Measurements from ENCODE around the gene AURKAIP1. TPM values are rescaled to one million over a fixed set of nuclear protein-coding genes. Genes with fewer than 3 reads are reported as not detected.
A peak's percentile ranks its signal among the peaks of the same experiment; 100 is the strongest.

AURKAIP1 gene
- total and polyA plus RNA-seq, 4 donors = 43.5 to 208 (median 168) TPM

DNA sequence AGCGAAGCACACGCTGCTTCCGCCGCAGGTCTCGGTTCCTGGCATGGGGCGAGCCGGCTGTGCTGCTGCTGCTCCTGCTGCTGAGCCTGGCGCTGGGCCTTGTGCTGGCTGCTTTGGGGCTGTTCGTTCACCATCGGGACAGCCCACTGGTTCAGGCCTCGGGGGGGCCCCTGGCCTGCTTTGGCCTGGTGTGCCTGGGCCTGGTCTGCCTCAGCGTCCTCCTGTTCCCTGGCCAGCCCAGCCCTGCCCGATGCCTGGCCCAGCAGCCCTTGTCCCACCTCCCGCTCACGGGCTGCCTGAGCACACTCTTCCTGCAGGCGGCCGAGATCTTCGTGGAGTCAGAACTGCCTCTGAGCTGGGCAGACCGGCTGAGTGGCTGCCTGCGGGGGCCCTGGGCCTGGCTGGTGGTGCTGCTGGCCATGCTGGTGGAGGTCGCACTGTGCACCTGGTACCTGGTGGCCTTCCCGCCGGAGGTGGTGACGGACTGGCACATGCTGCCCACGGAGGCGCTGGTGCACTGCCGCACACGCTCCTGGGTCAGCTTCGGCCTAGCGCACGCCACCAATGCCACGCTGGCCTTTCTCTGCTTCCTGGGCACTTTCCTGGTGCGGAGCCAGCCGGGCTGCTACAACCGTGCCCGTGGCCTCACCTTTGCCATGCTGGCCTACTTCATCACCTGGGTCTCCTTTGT is 41.3 kb downstream of the AURKAIP1 start:
- Histone ChIP-seq H3K36me3 (ENCODE audit: control insufficient read depth in 4 of 4, insufficient read depth in 4 of 4, low read length in 4 of 4) (peaks cover 0 to 34% (median 6%) of the 10 kb centered on the region in 4 donors), H3K27me3 (ENCODE audit: control insufficient read depth in 3 of 3, insufficient read depth in 3 of 3, low read length in 2 of 3) (no peaks in the 10 kb centered on the region), H3K4me3 (no peak overlapping the region), H3K9ac (ENCODE audit: insufficient read depth in 1 of 2, low read length in 2 of 2) (no peak overlapping the region), H3K9me3 (ENCODE audit: control insufficient read depth in 4 of 4, insufficient read depth in 3 of 4, low read length in 3 of 4) (peaks cover 0 to 5% (median 0%) of the 10 kb centered on the region in 4 donors), H3K27ac (ENCODE audit: low read depth in 1 of 2, low read length in 1 of 2) (no peak overlapping the region), H3K4me1 (ENCODE audit: control insufficient read depth in 5 of 5, insufficient read depth in 5 of 5, low read length in 5 of 5) (peaks cover 0 to 2% (median 0%) of the 10 kb centered on the region in 5 donors)
- DNase-seq = no peak
- ATAC-seq (ENCODE audit: insufficient read depth, low FRiP score) = no peak
- TF ChIP-seq, protein P1, sequence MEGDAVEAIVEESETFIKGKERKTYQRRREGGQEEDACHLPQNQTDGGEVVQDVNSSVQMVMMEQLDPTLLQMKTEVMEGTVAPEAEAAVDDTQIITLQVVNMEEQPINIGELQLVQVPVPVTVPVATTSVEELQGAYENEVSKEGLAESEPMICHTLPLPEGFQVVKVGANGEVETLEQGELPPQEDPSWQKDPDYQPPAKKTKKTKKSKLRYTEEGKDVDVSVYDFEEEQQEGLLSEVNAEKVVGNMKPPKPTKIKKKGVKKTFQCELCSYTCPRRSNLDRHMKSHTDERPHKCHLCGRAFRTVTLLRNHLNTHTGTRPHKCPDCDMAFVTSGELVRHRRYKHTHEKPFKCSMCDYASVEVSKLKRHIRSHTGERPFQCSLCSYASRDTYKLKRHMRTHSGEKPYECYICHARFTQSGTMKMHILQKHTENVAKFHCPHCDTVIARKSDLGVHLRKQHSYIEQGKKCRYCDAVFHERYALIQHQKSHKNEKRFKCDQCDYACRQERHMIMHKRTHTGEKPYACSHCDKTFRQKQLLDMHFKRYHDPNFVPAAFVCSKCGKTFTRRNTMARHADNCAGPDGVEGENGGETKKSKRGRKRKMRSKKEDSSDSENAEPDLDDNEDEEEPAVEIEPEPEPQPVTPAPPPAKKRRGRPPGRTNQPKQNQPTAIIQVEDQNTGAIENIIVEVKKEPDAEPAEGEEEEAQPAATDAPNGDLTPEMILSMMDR (IDR thresholded peaks at IDR 0.05; ENCODE audit: control extremely low read depth, extremely low read depth) = no peak
- 88% methylated on average over 36 of the region's 36 CpGs for WGBS, 2 donors

DNA sequence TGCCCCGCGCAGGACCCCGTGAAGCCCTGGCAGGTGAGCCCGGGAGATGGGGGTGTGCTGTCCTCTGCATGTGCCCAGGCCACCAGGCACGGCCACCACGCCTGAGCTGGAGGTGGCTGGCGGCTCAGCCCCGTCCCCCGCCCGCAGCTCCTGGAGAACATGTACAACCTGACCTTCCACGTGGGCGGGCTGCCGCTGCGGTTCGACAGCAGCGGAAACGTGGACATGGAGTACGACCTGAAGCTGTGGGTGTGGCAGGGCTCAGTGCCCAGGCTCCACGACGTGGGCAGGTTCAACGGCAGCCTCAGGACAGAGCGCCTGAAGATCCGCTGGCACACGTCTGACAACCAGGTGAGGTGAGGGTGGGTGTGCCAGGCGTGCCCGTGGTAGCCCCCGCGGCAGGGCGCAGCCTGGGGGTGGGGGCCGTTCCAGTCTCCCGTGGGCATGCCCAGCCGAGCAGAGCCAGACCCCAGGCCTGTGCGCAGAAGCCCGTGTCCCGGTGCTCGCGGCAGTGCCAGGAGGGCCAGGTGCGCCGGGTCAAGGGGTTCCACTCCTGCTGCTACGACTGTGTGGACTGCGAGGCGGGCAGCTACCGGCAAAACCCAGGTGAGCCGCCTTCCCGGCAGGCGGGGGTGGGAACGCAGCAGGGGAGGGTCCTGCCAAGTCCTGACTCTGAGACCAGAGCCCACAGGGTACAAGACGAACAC is 42.1 kb downstream of the AURKAIP1 start:
- H3K4me1 ChIP-seq (ENCODE audit: control insufficient read depth in 5 of 5, insufficient read depth in 5 of 5, low read length in 5 of 5) = peaks cover 0 to 2% (median 0%) of the 10 kb centered on the region in 5 donors
- 73 to 84% methylated on average over 48 of the region's 48 CpGs for WGBS, 2 donors
- H3K36me3 ChIP-seq (ENCODE audit: control insufficient read depth in 4 of 4, insufficient read depth in 4 of 4, low read length in 4 of 4) = peaks cover 0 to 35% (median 3%) of the 10 kb centered on the region in 4 donors
- no peaks in the 10 kb centered on the region for H3K27me3 ChIP-seq (ENCODE audit: control insufficient read depth in 3 of 3, insufficient read depth in 3 of 3, low read length in 2 of 3)
- ATAC-seq (ENCODE audit: insufficient read depth, low FRiP score) = peak; percentile 23
- no peak overlapping the region for H3K27ac ChIP-seq (ENCODE audit: low read depth in 1 of 2, low read length in 1 of 2)
- no peak for DNase-seq
- no peak overlapping the region for H3K4me3 ChIP-seq
- no peak overlapping the region for H3K9ac ChIP-seq (ENCODE audit: insufficient read depth in 1 of 2, low read length in 2 of 2)
- TF ChIP-seq, protein P1 (IDR thresholded peaks at IDR 0.05; ENCODE audit: control extremely low read depth, extremely low read depth) = no peak
- H3K9me3 ChIP-seq (ENCODE audit: control insufficient read depth in 4 of 4, insufficient read depth in 3 of 4, low read length in 3 of 4) = peaks cover 0 to 5% (median 0%) of the 10 kb centered on the region in 4 donors

DNA sequence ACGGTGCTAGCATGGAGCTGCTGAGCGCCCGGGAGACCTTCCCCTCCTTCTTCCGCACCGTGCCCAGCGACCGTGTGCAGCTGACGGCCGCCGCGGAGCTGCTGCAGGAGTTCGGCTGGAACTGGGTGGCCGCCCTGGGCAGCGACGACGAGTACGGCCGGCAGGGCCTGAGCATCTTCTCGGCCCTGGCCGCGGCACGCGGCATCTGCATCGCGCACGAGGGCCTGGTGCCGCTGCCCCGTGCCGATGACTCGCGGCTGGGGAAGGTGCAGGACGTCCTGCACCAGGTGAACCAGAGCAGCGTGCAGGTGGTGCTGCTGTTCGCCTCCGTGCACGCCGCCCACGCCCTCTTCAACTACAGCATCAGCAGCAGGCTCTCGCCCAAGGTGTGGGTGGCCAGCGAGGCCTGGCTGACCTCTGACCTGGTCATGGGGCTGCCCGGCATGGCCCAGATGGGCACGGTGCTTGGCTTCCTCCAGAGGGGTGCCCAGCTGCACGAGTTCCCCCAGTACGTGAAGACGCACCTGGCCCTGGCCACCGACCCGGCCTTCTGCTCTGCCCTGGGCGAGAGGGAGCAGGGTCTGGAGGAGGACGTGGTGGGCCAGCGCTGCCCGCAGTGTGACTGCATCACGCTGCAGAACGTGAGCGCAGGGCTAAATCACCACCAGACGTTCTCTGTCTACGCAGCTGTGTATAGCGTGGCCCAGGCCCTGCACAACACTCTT is 42.8 kb downstream of the AURKAIP1 start:
- DNase-seq = no peak

More for the DNA sequence above, 42.8 kb downstream of the AURKAIP1 start:
- Histone ChIP-seq H3K4me1 (ENCODE audit: control insufficient read depth in 5 of 5, insufficient read depth in 5 of 5, low read length in 5 of 5) (peaks cover 0 to 4% (median 0%) of the 10 kb centered on the region in 5 donors), H3K27ac (ENCODE audit: low read depth in 1 of 2, low read length in 1 of 2) (no peak overlapping the region), H3K4me3 (no peak overlapping the region), H3K9ac (ENCODE audit: insufficient read depth in 1 of 2, low read length in 2 of 2) (no peak overlapping the region), H3K27me3 (ENCODE audit: control insufficient read depth in 3 of 3, insufficient read depth in 3 of 3, low read length in 2 of 3) (no peaks in the 10 kb centered on the region), H3K36me3 (ENCODE audit: control insufficient read depth in 4 of 4, insufficient read depth in 4 of 4, low read length in 4 of 4) (peaks cover 0 to 36% (median 3%) of the 10 kb centered on the region in 4 donors), H3K9me3 (ENCODE audit: control insufficient read depth in 4 of 4, insufficient read depth in 3 of 4, low read length in 3 of 4) (peaks cover 0 to 5% (median 0%) of the 10 kb centered on the region in 4 donors)
- WGBS, 2 donors = 84 to 89% methylated on average over 57 of the region's 57 CpGs
- no peak for ATAC-seq (ENCODE audit: insufficient read depth, low FRiP score)
- TF ChIP-seq, protein P1 (IDR thresholded peaks at IDR 0.05; ENCODE audit: control extremely low read depth, extremely low read depth) = no peak
